ENCODE measurements around the gene CHRNB4.

Gene CHRNB4

GRCh38 chr15:78667578-78668236 lies 26.7 kb upstream of the CHRNB4 start:
- no peak overlapping the region for H3K4me3 ChIP-seq (ENCODE audit: low read depth, low read length)
- no peak for TF ChIP-seq CTCF (IDR thresholded peaks at IDR 0.05; ENCODE audit: borderline replicate concordance, insufficient read depth, low read depth, low read length)

GRCh38 chr15:78666010-78666409 lies 25.0 kb upstream of the CHRNB4 start:
- no peak for TF ChIP-seq CTCF (IDR thresholded peaks at IDR 0.05; ENCODE audit: borderline replicate concordance, insufficient read depth, low read depth, low read length)
- H3K4me3 ChIP-seq (ENCODE audit: low read depth, low read length) = no peak overlapping the region

- TF ChIP-seq CTCF (IDR thresholded peaks at IDR 0.05; ENCODE audit: borderline replicate concordance, insufficient read depth, low read depth, low read length) = no peak
Observed at GRCh38 chr15:78663703-78664102, 22.7 kb upstream of the CHRNB4 start.

DNA sequence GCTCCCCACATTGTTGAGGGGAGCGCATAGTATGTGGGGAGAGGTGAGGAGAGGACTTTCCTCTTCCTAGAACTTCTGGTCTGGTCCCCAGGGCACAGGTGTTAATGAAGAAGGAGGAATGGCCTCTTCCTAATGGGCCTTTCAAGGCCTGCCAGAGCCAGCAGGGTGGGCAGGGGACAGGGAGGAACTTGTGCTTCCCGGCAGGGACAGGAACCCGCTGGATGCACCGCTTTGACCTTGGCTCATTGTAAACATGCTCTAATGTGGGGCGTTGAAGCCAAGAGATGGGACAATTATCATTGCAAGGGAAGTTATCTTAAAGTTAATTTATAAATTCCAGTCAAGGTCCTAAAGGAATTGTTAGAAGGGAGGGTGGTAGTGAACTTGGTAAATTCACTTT lies 21.0 kb upstream of the CHRNB4 start:
- TF ChIP-seq CTCF (IDR thresholded peaks at IDR 0.05; ENCODE audit: borderline replicate concordance, insufficient read depth, low read depth, low read length) = no peak
- H3K4me3 ChIP-seq (ENCODE audit: low read depth, low read length) = no peak overlapping the region

More at GRCh38 chr15:78663703-78664102, 22.7 kb upstream of the CHRNB4 start:
- H3K4me3 ChIP-seq (ENCODE audit: low read depth, low read length) = no peak overlapping the region

GRCh38 chr15:78661001-78661400 lies 20.0 kb upstream of the CHRNB4 start:
- no peak overlapping the region for H3K4me3 ChIP-seq (ENCODE audit: low read depth, low read length)
- TF ChIP-seq CTCF (IDR thresholded peaks at IDR 0.05; ENCODE audit: borderline replicate concordance, insufficient read depth, low read depth, low read length) = no peak

DNA sequence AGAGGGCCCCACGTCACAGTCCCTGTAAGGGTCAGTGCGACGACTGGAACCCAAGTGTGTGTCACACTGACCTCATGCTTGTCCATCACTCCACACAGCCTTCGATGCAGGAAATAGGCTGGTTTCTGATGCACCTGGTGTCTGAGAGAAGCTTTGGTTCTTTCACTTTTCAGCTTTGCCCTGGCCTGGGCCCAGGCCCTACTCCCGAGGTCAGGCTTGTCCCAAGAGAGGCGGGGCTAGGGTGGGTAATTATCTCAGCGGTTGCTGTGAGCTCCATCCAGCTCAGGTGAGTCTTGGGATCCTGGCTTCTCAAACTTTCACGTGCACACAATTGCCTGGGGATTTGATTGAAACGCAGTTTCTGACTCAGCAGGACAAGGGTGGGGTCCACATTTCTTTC lies 19.6 kb upstream of the CHRNB4 start:
- TF ChIP-seq CTCF (IDR thresholded peaks at IDR 0.05; ENCODE audit: borderline replicate concordance, insufficient read depth, low read depth, low read length) = no peak
- no peak overlapping the region for H3K4me3 ChIP-seq (ENCODE audit: low read depth, low read length)

GRCh38 chr15:78658823-78659222 lies 17.8 kb upstream of the CHRNB4 start:
- no peak for TF ChIP-seq CTCF (IDR thresholded peaks at IDR 0.05; ENCODE audit: borderline replicate concordance, insufficient read depth, low read depth, low read length)
- H3K4me3 ChIP-seq (ENCODE audit: low read depth, low read length) = no peak overlapping the region

Data from GM12875 (cell line).